Heart right ventricle (tissue), 16 donors: Measurements from ENCODE around the gene MTA2. TPM values are rescaled to one million over a fixed set of nuclear protein-coding genes. Genes with fewer than 3 reads are reported as not detected.

ENCODE experiments used
- ATAC-seq, 8 donors: fragments of 200-7000 bp; cut with Tn5 transposase; one replicate each; pipeline ENCODE4 v1.9.1; 2020; ENCODE audit warnings: mild to moderate bottlenecking in 8 of 8, moderate library complexity in 8 of 8, moderate number of reproducible peaks in 1 of 8
- DNase-seq, 2 donors: peaks; one replicate each; pipeline ENCODE4 v3.0.0-alpha.2; 2020
- H3K27ac ChIP-seq, 10 donors: fragments of 200-600 bp; sonication (generic) in 2 of 10; one replicate each; pipeline versions ENCODE4 v1.5.0 to v1.8.0; 2020 to 2022; ENCODE audit warnings: mild to moderate bottlenecking in 3 of 10
- H3K27me3 ChIP-seq, 7 donors: fragments of 200-600 bp; one replicate each; pipeline ENCODE4 v1.8.0; 2021 to 2022; ENCODE audit warnings: mild to moderate bottlenecking in 2 of 7
- H3K36me3 ChIP-seq, 9 donors: fragments of 200-600 bp; sonication (generic) in 1 of 9; one replicate each; pipeline versions ENCODE4 v1.5.0 to v1.8.0; 2020 to 2022; ENCODE audit warnings: mild to moderate bottlenecking in 2 of 9
- H3K4me1 ChIP-seq, 9 donors: fragments of 200-600 bp; sonication (generic) in 1 of 9; one replicate each; pipeline versions ENCODE4 v1.5.0 to v1.8.0; 2020 to 2022; ENCODE audit warnings: mild to moderate bottlenecking in 4 of 9
- H3K4me3 ChIP-seq, 10 donors: fragments of 200-600 bp; sonication (generic) in 2 of 10; one replicate each; pipeline versions ENCODE4 v1.5.0 to v1.8.0; 2020 to 2022; ENCODE audit warnings: mild to moderate bottlenecking in 7 of 10, moderate library complexity in 2 of 10
- H3K9me3 ChIP-seq, 11 donors: fragments of 200-600 bp in 10 of 11; sonication (generic) in 2 of 11; one replicate each; pipeline versions ENCODE4 v1.5.0 to v1.8.0; 2013 to 2022; ENCODE audit warnings: mild to moderate bottlenecking in 2 of 11, control low read depth in 1 of 11, moderate library complexity in 1 of 11
- CTCF ChIP-seq, 9 donors: fragments of 200-600 bp; sonication (generic) in 2 of 9; IDR thresholded peaks; one replicate each; pipeline versions ENCODE4 v1.5.0 to v1.8.0; 2021 to 2022; ENCODE audit warnings: antibody characterized with exemption in 9 of 9, mild to moderate bottlenecking in 5 of 9, moderate library complexity in 1 of 9
- WGBS, 2 donors: extraction: QIAGEN DNeasy Blood & Tissue Kit; methylation state at CpG; one replicate each; pipeline ENCODE4 v1.1.7; 2013; ENCODE audit warnings: inconsistent platforms in 1 of 2; 5-methylcytosine and 5-hydroxymethylcytosine counted together
- intact Hi-C, 10 donors: fragments of 100-400 bp; cut with DNase I; formaldehyde crosslinking; loops; one replicate each; pipeline versions ENCODE4 v1.11.1 to v1.14.2; 2022
- polyA plus RNA-seq, 2 donors: library from polyadenylated mRNA; stranded (reverse); fragments of 200-250 nt; gene quantifications; one replicate each; pipeline ENCODE4 v1.2.3, GENCODE V29; 2013
- total RNA-seq, 10 donors: library from RNA; stranded (reverse); fragmentation: NEBNext Ultra II Directional in 3 of 10; extraction: Animal tissue kit (Norgen Biotek cat#: 25700) in 3 of 10; gene quantifications; one replicate each; pipeline versions ENCODE4 v1.2.1 to v1.2.4, GENCODE V29; 2021 to 2023
- donor health status: Arrhythmogenic right ventricular cardiomyopathy.
- donor health status: ischemic (EF 13 %, LVEDD 7.1; RV severe dilation, severe dysfunction).
- donor health status: healthy with polysubstance abuse.
- donor health status: DM: no; HTN: yes; CAD: no.
- donor health status: DM: no; HTN: no; CAD: no.
- donor health status: ischemic (EF 25% LVEDD 6.9; RV normal size, moderate dysfunction).
- donor health status: ischemic (EF 25% LVEDD 5.7; RV mildly dilated, moderate dysfunction).
- donor health status: healthy.
- donor health status: DM: yes; HTN: yes; CAD: no.
- donor health status: Ischemic cardiomyopathy.
- donor health status: ischemic (EF 35%, LVEDD 5.7; RV mildly dilated, moderate dysfunction).
- donor health status: nonischemic (EF 11% LVEDD 7.7; RV severe dilation, severe dysfunction).
- donor health status: DM: yes; HTN: yes; CAD: no.
- donor health status: PGD.
- donor health status: ischemic (EF 29% LVEDD 5.4; RV normal size, mild dysfunction).
- donor health status: nonischemic (EF 23%, LVEDD 6.1; RV moderate dilation, normal function).

Gene MTA2
- total and polyA plus RNA-seq, 12 donors, result 22.1 to 45.3 (median 29.8) TPM

- no peak for TF ChIP-seq CTCF (IDR thresholded peaks at IDR 0.05)
- Histone ChIP-seq H3K9me3 (no peaks in the 10 kb centered on the region), H3K4me1 (peaks cover 11 to 55% (median 44%) of the 10 kb centered on the region in 9 donors), H3K27me3 (no peaks in the 10 kb centered on the region), H3K4me3 (no peak overlapping the region), H3K36me3 (peaks cover 0 to 68% (median 44%) of the 10 kb centered on the region in 9 donors), H3K27ac (no peak overlapping the region)
- no peak for DNase-seq
- intact Hi-C loops, result loop anchor here in 2 of 10 donors (5.0 to 10.0 kb wide), 2 partner anchors 72 to 100 kb away; partner anchors contain the start of genes C11orf98 (in 1 of the 2) and CSKMT (in 1 of the 2)
- WGBS, 2 donors, result 85 to 86% methylated on average over 8 of the region's 8 CpGs
- ATAC-seq, result no peak
Observed at GRCh38 chr11:62595124-62595523, 6.5 kb downstream of the MTA2 start.

GRCh38 chr11:62593434-62594044 is 8.1 kb downstream of the MTA2 start:
- Histone ChIP-seq H3K4me3 (no peak overlapping the region), H3K4me1 (peaks cover 3 to 52% (median 34%) of the 10 kb centered on the region in 9 donors), H3K36me3 (peaks cover 0 to 63% (median 48%) of the 10 kb centered on the region in 9 donors), H3K9me3 (no peaks in the 10 kb centered on the region), H3K27ac (peak overlapping the region in 2 of 10 donors; percentile 49 to 97), H3K27me3 (no peaks in the 10 kb centered on the region)
- DNase-seq, result peak; percentile 73 to 75
- intact Hi-C loops, result loop anchor here in 3 of 10 donors (5.0 to 10.0 kb wide), 3 partner anchors 46 to 264 kb away; partner anchors contain the start of gene AHNAK (in 1 of the 3)
- peak; percentile 8 to 70 (median 57) for TF ChIP-seq CTCF (IDR thresholded peaks at IDR 0.05)
- WGBS, 2 donors, result 56 to 58% methylated on average over 13 of the region's 13 CpGs
- no peak for ATAC-seq

- no peak overlapping the region for H3K4me3 ChIP-seq
- H3K27me3 ChIP-seq, result no peaks in the 10 kb centered on the region
- H3K9me3 ChIP-seq, result no peaks in the 10 kb centered on the region
- H3K27ac ChIP-seq, result peak overlapping the region in 9 of 10 donors; percentile 92 to 97 (median 95)
- WGBS, 2 donors, result 76 to 80% methylated on average over 8 of the region's 8 CpGs
- H3K36me3 ChIP-seq, result peaks cover 0 to 63% (median 52%) of the 10 kb centered on the region in 9 donors
- H3K4me1 ChIP-seq, result peaks cover 3 to 49% (median 28%) of the 10 kb centered on the region in 9 donors
- DNase-seq, result no peak
- intact Hi-C loops, result loop anchor here in 3 of 10 donors (5.0 to 10.0 kb wide), 3 partner anchors 46 to 264 kb away; partner anchors contain the start of gene AHNAK (in 1 of the 3)
- ATAC-seq, result no peak
- TF ChIP-seq CTCF (IDR thresholded peaks at IDR 0.05), result no peak
Observed at GRCh38 chr11:62592989-62593421, 8.7 kb downstream of the MTA2 start.

- DNase-seq, result no peak
- H3K36me3 ChIP-seq, result peaks cover 0 to 63% (median 50%) of the 10 kb centered on the region in 9 donors
- intact Hi-C loops, result loop anchor here in 3 of 10 donors (5.0 to 10.0 kb wide), 3 partner anchors 45 to 265 kb away; partner anchors contain the start of gene AHNAK (in 1 of the 3)
- H3K9me3 ChIP-seq, result no peaks in the 10 kb centered on the region
- H3K4me1 ChIP-seq, result peaks cover 3 to 42% (median 28%) of the 10 kb centered on the region in 9 donors
- TF ChIP-seq CTCF (IDR thresholded peaks at IDR 0.05), result no peak
- peak overlapping the region; percentile 50 to 86 (median 78) for H3K4me3 ChIP-seq
- H3K27ac ChIP-seq, result peak overlapping the region; percentile 83 to 97 (median 94)
- 8 to 11% methylated on average over 17 of the region's 17 CpGs for WGBS, 2 donors
- H3K27me3 ChIP-seq, result no peaks in the 10 kb centered on the region
- peak in 6 of 8 donors; percentile 3 to 34 (median 16) for ATAC-seq
Observed at GRCh38 chr11:62592146-62592815, 9.4 kb downstream of the MTA2 start.
